OCI-LY1 (cell line): ENCODE data around the gene GNG11.

Experiments
- CTCF ChIP-seq: fragments of 200-600 bp; sonication (generic), shearing (Covaris generic); IDR thresholded peaks from 2 replicates; pipeline ENCODE4 v1.5.1; 2017; ENCODE audit warnings: mild to moderate bottlenecking, antibody characterized with exemption, low read length, moderate library complexity, mixed read lengths
- EZH2 ChIP-seq: fragments of 200-600 bp; sonication (generic), shearing (Covaris generic); IDR thresholded peaks from 2 replicates; pipeline ENCODE4 v1.8.0; 2017; ENCODE audit warnings: borderline replicate concordance, mixed run types, mild to moderate bottlenecking, antibody characterized with exemption, low read length, moderate library complexity, mixed read lengths

GRCh38 chr7:93923296-93923695, 1.8 kb downstream of the GNG11 start:
- TF ChIP-seq CTCF (no peak), EZH2 (no peak)
